HEK293 (cell line): ENCODE results near the gene ST7L.
A peak's percentile ranks its signal among the peaks of the same experiment; 100 is the strongest.

Experiments
- CTCF ChIA-PET: fragments of 350-600 bp; formaldehyde crosslinking; extraction: SDS; loops from one replicate; lab custom pipeline; 2021; ENCODE audit warnings: antibody characterized with exemption; lab: Yijun Ruan, JAX
- POLR2A ChIA-PET: fragments of 300-600 bp; formaldehyde crosslinking; extraction: SDS; loops from one replicate; lab custom pipeline; 2020; ENCODE audit warnings: antibody characterized with exemption, inconsistent platforms; lab: Yijun Ruan, JAX
- H3K27ac ChIP-seq: fragments of 200-500 bp; sonication (Bioruptor generic); 2 replicates; pipeline ENCODE4 v1.5.1; 2014; ENCODE audit warnings: low read depth, low read length, control low read depth, inconsistent platforms; ENCODE audit errors: extremely low read depth
- H3K36me3 ChIP-seq, 2 experiments: fragments of 200-500 bp in 1 of 2; sonication (Bioruptor generic) in 1 of 2; 1 replicate in 1 of 2; 2 replicates in 1 of 2; pipeline ENCODE4 v1.5.1; 2014 to 2017; ENCODE audit warnings: inconsistent platforms in 2 of 2, low read length in 2 of 2; ENCODE audit not compliant: control insufficient read depth in 2 of 2, insufficient read depth in 1 of 2
- H3K4me1 ChIP-seq: fragments of 200-500 bp; sonication (Bioruptor generic); 2 replicates; pipeline ENCODE4 v1.5.1; 2014; ENCODE audit warnings: mild to moderate bottlenecking, low read length, inconsistent platforms; ENCODE audit not compliant: control insufficient read depth, insufficient read depth
- H3K4me3 ChIP-seq: 2 replicates; pipeline ENCODE4 v1.5.1; 2011; ENCODE audit warnings: low read depth, mild to moderate bottlenecking, control low read depth, low read length, moderate library complexity
- H3K9me3 ChIP-seq: fragments of 200-500 bp; sonication (Bioruptor generic); 2 replicates; pipeline ENCODE4 v1.5.1; 2014; ENCODE audit warnings: low read depth, low read length, inconsistent platforms; ENCODE audit not compliant: control insufficient read depth, insufficient read depth
- BCL6B ChIP-seq: fragments of 450-650 bp; formaldehyde crosslinking; IDR thresholded peaks from 2 replicates; pipeline ENCODE4 v1.5.1; 2017; ENCODE audit warnings: missing biosample characterization, missing genetic modification characterization
- EGR2 ChIP-seq: fragments of 450-650 bp; formaldehyde crosslinking; IDR thresholded peaks from 2 replicates; pipeline ENCODE4 v1.5.1; 2016; ENCODE audit warnings: low read depth, missing biosample characterization, missing genetic modification characterization
- GLIS1 ChIP-seq: fragments of 450-650 bp; formaldehyde crosslinking; IDR thresholded peaks from 2 replicates; pipeline ENCODE4 v1.5.1; 2016; ENCODE audit warnings: missing biosample characterization, missing genetic modification characterization
- KLF9 ChIP-seq: fragments of 450-650 bp; formaldehyde crosslinking; IDR thresholded peaks from 2 replicates; pipeline ENCODE4 v1.5.1; 2016; ENCODE audit warnings: missing biosample characterization, missing genetic modification characterization, low read depth
- MZF1 ChIP-seq: fragments of 450-650 bp; formaldehyde crosslinking; IDR thresholded peaks from 2 replicates; pipeline ENCODE4 v1.5.1; 2017; ENCODE audit warnings: missing biosample characterization, missing genetic modification characterization, borderline replicate concordance
- SCRT1 ChIP-seq: fragments of 450-650 bp; formaldehyde crosslinking; IDR thresholded peaks from 2 replicates; pipeline ENCODE4 v1.5.1; 2016; ENCODE audit warnings: missing biosample characterization, missing genetic modification characterization, borderline replicate concordance
- SCRT2 ChIP-seq: fragments of 450-650 bp; formaldehyde crosslinking; IDR thresholded peaks from 2 replicates; pipeline ENCODE4 v1.5.1; 2016; ENCODE audit warnings: missing biosample characterization, missing genetic modification characterization
- SETDB1 ChIP-seq: IDR thresholded peaks from one replicate; pipeline ENCODE4 v1.6.1; 2017; ENCODE audit warnings: mild to moderate bottlenecking, low read length, moderate library complexity, mixed read lengths; ENCODE audit not compliant: insufficient read length
- SP7 ChIP-seq: fragments of 450-650 bp; formaldehyde crosslinking; IDR thresholded peaks from 2 replicates; pipeline ENCODE4 v1.5.1; 2016; ENCODE audit warnings: missing biosample characterization, missing genetic modification characterization
- WT1 ChIP-seq: fragments of 450-650 bp; formaldehyde crosslinking; IDR thresholded peaks from 2 replicates; pipeline ENCODE4 v1.5.1; 2016; ENCODE audit warnings: missing biosample characterization, missing genetic modification characterization
- ZEB2 ChIP-seq: fragments of 450-650 bp; formaldehyde crosslinking; IDR thresholded peaks from 2 replicates; pipeline ENCODE4 v1.5.1; 2016; ENCODE audit warnings: missing biosample characterization, missing genetic modification characterization
- ZFHX2 ChIP-seq: fragments of 450-650 bp; formaldehyde crosslinking; conservative IDR thresholded peaks from 2 replicates; pipeline ENCODE4 v1.5.1; 2016; ENCODE audit warnings: missing biosample characterization, missing genetic modification characterization
- ZNF174 ChIP-seq: fragments of 450-650 bp; formaldehyde crosslinking; IDR thresholded peaks from 2 replicates; pipeline ENCODE4 v1.5.0; 2017; ENCODE audit warnings: missing biosample characterization, mild to moderate bottlenecking, missing genetic modification characterization
- ZNF37A ChIP-seq: fragments of 450-650 bp; IDR thresholded peaks from 2 replicates; pipeline ENCODE4 v1.5.1; 2018; ENCODE audit warnings: missing biosample characterization, missing genetic modification characterization
- ZNF555 ChIP-seq: fragments of 450-650 bp; formaldehyde crosslinking; conservative IDR thresholded peaks from 2 replicates; pipeline ENCODE4 v1.5.1; 2017; ENCODE audit warnings: missing biosample characterization, mild to moderate bottlenecking, missing genetic modification characterization, inconsistent platforms
- ZNF624 ChIP-seq: fragments of 450-650 bp; formaldehyde crosslinking; IDR thresholded peaks from 2 replicates; pipeline ENCODE4 v1.5.1; 2017; ENCODE audit warnings: missing biosample characterization, missing genetic modification characterization
- ZNF704 ChIP-seq: fragments of 450-650 bp; formaldehyde crosslinking; IDR thresholded peaks from 2 replicates; pipeline ENCODE4 v1.5.1; 2016; ENCODE audit warnings: missing biosample characterization, missing genetic modification characterization
- ZNF76 ChIP-seq: fragments of 450-650 bp; formaldehyde crosslinking; IDR thresholded peaks from 2 replicates; pipeline ENCODE4; 2016; ENCODE audit warnings: low read depth, missing biosample characterization, missing genetic modification characterization, borderline replicate concordance
- ZNF776 ChIP-seq: fragments of 450-650 bp; formaldehyde crosslinking; IDR thresholded peaks from 2 replicates; pipeline ENCODE4 v1.5.0; 2017; ENCODE audit warnings: missing biosample characterization, missing genetic modification characterization, borderline replicate concordance
- TF ChIP-seq, protein P1 (sequence below): fragments of 450-650 bp; formaldehyde crosslinking; IDR thresholded peaks from 2 replicates; pipeline ENCODE4 v1.5.1; 2016; ENCODE audit warnings: missing biosample characterization, missing genetic modification characterization

ST7L gene

DNA sequence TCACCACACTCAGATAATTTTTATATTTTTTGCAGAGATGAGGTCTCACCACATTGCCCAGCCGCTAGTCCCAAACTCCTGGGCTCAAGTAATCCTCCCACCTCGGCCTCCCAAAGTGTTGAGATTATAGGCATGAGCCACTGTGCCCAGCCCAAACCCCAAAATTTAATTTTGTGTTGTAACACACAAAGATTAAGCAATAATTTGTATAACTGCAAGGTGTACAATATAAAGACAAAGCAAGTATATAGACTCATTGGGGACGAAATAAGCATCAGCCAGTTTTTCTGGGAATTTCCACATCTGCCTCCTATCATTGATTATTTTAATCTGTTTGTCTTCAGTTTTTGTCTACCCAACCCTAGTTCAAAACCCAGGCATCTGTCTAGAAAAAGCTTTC is 42.7 kb downstream of the ST7L start:
- no peak for TF ChIP-seq BCL6B (tag by site-specific recombination)
- no peak for TF ChIP-seq ZNF776 (tag by site-specific recombination)
- no peak for TF ChIP-seq KLF9 (tag by site-specific recombination)
- TF ChIP-seq ZNF174 (tag by site-specific recombination): no peak
- no peak for TF ChIP-seq ZNF76 (tag by site-specific recombination)
- no peak for TF ChIP-seq WT1 (tag by site-specific recombination)
- no peak for TF ChIP-seq SP7 (tag by site-specific recombination)
- TF ChIP-seq ZNF37A (tag by site-specific recombination): no peak
- TF ChIP-seq, all 188 proteins: peak for 0
- Histone ChIP-seq H3K9me3 (no peaks in the 10 kb centered on the region), H3K27ac (no peak overlapping the region), H3K4me3 (no peak overlapping the region), H3K4me1 (no peaks in the 10 kb centered on the region), H3K36me3 (peaks cover 18 to 50% of the 10 kb centered on the region in 2 experiments; a peak in 2 of 3 replicates)
- CTCF ChIA-PET: interaction anchor here (0.6 to 1.3 kb wide), 2 partner anchors 10 to 177 kb away, joined by 3 to 4 read pairs; no protein-coding TSS in a partner anchor
- POLR2A ChIA-PET: interaction anchor here (0.5 kb wide), 1 partner anchor 22 kb away, joined by 4 read pairs; no protein-coding TSS in a partner anchor

GRCh38 chr1:112575154-112575804 is 43.7 kb downstream of the ST7L start:
- Histone ChIP-seq H3K9me3 (no peaks in the 10 kb centered on the region), H3K4me1 (no peaks in the 10 kb centered on the region), H3K27ac (no peak overlapping the region), H3K36me3 (peaks cover 18 to 53% of the 10 kb centered on the region in 2 experiments), H3K4me3 (no peak overlapping the region)
- ChIA-PET CTCF (interaction anchor here (0.6 kb wide), 1 partner anchor 39 kb away, joined by 3 read pairs; no protein-coding TSS in a partner anchor), POLR2A (interaction anchor here (0.5 kb wide), 1 partner anchor 23 kb away, joined by 4 read pairs; no protein-coding TSS in a partner anchor)
- TF ChIP-seq EGR2 (tag by site-specific recombination) (no peak), MZF1 (tag by site-specific recombination) (0 out of 2 replicates have a peak, but pooled peaks have one; percentile 32), ZNF555 (tag by site-specific recombination) (no peak), ZEB2 (tag by site-specific recombination) (peak; percentile 43; the same call in 1 of the 2 replicates), SP7 (tag by site-specific recombination) (0 out of 2 replicates have a peak, but pooled peaks have one; percentile 30), ZNF624 (no peak), ZNF704 (tag by site-specific recombination) (no peak)

DNA sequence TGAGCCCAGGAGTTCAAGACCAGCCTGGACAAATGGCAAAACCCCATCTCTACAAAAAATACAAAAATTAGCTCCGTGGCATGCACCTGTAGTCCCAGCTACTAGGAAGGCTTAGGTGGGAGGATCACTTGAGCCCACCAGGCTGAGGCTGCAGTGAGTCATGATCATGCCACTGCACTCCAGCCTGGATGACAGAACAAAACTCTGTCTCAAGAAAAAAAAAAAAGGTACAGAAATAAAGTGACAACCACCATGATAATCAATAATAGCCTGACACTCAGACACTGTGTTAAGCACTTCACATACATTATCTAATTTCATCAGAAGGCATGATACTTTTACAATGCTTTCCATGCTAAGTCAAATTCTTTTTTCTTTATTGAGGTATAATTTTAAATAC is 53.1 kb downstream of the ST7L start:
- POLR2A ChIA-PET: no interaction called here
- H3K9me3 ChIP-seq: no peaks in the 10 kb centered on the region
- no peak overlapping the region for H3K27ac ChIP-seq
- H3K4me1 ChIP-seq: no peaks in the 10 kb centered on the region; the same call in 1 of the 2 replicates
- CTCF ChIA-PET: interaction anchor here (0.6 kb wide), 1 partner anchor 11 kb away, joined by 3 read pairs; no protein-coding TSS in a partner anchor
- H3K4me3 ChIP-seq: no peak overlapping the region
- peaks cover 7 to 19% of the 10 kb centered on the region in 2 experiments for H3K36me3 ChIP-seq
- TF ChIP-seq, protein P1, sequence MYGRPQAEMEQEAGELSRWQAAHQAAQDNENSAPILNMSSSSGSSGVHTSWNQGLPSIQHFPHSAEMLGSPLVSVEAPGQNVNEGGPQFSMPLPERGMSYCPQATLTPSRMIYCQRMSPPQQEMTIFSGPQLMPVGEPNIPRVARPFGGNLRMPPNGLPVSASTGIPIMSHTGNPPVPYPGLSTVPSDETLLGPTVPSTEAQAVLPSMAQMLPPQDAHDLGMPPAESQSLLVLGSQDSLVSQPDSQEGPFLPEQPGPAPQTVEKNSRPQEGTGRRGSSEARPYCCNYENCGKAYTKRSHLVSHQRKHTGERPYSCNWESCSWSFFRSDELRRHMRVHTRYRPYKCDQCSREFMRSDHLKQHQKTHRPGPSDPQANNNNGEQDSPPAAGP (tag by site-specific recombination): no peak
- TF ChIP-seq SETDB1: no peak
- TF ChIP-seq BCL6B (tag by site-specific recombination): no peak
- TF ChIP-seq SCRT1 (tag by site-specific recombination): no peak
- no peak for TF ChIP-seq GLIS1 (tag by site-specific recombination)
- TF ChIP-seq ZFHX2 (tag by site-specific recombination): peak; percentile 27; the same call in 1 of the 2 replicates
- TF ChIP-seq SCRT2: no peak
- TF ChIP-seq, all 188 proteins: peak for 1
